GM21576 (cell line): ENCODE measurements around the gene DOCK3.

Experiments used
- ATAC-seq: cut with Tn5 transposase; IDR thresholded peaks from one replicate; pipeline ENCODE4 v1.9.1; 2021; ENCODE audit warnings: mild to moderate bottlenecking, moderate library complexity; ENCODE audit not compliant: unreplicated experiment

DOCK3 gene, protein sequence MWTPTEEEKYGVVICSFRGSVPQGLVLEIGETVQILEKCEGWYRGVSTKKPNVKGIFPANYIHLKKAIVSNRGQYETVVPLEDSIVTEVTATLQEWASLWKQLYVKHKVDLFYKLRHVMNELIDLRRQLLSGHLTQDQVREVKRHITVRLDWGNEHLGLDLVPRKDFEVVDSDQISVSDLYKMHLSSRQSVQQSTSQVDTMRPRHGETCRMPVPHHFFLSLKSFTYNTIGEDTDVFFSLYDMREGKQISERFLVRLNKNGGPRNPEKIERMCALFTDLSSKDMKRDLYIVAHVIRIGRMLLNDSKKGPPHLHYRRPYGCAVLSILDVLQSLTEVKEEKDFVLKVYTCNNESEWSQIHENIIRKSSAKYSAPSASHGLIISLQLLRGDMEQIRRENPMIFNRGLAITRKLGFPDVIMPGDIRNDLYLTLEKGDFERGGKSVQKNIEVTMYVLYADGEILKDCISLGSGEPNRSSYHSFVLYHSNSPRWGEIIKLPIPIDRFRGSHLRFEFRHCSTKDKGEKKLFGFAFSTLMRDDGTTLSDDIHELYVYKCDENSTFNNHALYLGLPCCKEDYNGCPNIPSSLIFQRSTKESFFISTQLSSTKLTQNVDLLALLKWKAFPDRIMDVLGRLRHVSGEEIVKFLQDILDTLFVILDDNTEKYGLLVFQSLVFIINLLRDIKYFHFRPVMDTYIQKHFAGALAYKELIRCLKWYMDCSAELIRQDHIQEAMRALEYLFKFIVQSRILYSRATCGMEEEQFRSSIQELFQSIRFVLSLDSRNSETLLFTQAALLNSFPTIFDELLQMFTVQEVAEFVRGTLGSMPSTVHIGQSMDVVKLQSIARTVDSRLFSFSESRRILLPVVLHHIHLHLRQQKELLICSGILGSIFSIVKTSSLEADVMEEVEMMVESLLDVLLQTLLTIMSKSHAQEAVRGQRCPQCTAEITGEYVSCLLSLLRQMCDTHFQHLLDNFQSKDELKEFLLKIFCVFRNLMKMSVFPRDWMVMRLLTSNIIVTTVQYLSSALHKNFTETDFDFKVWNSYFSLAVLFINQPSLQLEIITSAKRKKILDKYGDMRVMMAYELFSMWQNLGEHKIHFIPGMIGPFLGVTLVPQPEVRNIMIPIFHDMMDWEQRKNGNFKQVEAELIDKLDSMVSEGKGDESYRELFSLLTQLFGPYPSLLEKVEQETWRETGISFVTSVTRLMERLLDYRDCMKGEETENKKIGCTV (N-terminal part only)

DNA sequence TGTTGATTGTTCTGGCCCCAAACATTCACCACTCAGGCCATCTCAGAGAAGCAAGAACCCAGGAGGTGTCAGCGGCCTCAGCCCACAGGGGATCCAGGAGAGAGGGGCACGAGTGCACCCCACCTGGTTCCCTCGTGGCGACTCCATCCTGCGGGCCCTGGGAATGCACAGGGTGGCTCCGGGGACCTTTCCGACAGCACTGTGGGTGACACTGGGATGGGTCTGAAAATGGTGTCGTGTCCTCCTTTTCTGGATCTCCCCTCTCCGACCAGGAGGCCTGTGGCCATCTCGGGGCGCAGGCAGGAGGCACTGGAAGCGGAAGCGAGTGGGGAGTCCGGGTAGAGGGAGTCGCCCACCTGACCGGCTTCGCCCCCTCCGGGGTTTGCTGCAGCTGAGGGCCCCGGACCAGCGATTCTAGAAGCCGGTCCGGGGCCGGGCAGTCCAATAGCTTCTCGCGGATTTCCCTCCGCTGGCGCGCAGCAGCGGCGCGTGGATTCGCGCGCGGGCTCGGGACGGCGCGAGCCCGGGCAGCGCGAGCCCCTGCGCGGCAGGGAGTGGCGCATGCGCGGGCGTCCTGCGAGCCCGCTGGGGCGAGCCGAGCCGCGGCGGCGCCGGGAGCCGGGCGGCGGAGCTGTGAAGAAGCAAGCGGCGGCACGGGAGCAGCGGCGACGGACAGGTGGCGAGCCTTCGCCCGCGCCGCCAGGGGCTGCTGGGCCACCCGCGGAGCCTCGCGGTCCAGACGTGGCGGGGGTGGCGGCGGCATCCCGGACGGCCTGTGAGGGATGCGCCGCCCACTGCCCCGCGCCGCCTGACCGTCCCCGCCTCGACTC lies at the start of gene DOCK3:
DOCK3 (plus strand) TSS at position 579 of the 830 bp plus-strand sequence. CDS start 337 bp downstream, outside the sequence.
- no peak for ATAC-seq

- ATAC-seq, result no peak
These were observed 49.2 kb upstream of the DOCK3 start for GRCh38 chr3:50625231-50626182.

DNA sequence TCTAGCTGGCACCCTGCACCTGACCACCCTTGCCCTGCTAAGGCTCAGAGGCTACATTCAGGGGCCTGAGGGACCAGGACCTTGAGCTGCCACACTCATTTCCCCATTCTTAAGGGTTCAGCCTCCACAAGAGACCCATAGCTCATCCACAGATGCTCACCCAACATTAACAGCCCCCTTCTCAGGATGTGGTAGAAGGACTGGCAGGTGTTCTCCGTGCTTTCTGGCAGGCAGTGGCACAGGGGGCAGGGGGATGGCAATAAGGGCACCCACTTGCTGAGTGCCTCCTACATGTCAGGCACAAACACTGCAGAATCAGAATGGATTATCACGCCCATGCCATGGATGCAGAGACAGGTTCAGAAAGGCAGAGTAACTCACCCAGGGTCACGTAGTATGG lies 48.3 kb upstream of the DOCK3 start:
- ATAC-seq, result no peak

DNA sequence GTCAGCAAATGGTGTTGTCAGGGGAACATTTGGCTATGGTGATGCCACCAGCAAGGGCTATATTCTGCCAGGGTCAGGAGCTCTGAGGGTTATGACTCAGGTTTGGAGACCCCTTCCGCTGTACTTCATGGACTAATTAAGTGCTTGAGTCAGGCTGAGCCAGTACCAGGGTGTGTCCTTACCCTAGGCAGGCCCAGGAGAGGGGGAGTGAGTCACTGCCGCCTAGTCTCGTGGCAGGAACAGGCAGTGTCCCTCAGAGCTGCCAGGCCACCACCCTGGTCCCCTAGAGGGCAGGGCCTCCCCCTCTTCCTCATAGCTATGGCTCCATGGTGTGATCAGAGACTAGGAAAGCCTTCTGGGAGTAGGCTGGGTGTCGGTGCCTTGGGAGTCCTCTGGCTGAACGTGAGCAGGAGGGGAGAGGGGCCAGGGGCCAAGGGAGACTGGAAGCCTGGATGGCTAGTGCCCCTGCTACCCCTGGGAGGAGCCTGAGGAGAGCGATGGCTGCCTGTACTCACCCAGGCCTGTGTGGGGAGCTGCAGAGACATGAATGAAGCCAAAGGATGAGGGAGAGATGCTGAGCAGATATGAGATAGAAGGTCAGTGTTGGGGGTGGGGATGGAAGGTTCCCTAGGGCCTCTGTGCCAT lies 47.2 kb upstream of the DOCK3 start:
- no peak for ATAC-seq

DNA sequence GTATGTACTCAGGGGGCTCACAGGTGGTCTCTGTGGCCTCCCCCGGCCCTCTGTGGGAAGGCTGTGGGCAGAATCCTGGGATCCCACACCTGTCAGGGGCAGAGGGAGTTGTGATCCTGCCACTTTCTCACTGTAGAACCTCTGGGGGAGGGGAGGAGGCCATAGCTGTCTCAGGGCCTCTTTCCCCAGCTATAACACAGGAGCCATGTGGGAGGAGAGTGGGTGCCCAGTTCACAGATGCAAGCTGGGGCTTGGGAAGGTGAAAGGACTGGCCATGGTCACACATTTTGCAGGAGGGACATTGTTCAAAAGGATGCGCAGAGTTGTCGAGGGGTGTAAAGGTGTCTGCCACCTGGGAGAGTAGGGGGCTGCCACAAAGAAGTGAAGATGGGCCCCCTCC lies 46.1 kb upstream of the DOCK3 start:
- no peak for ATAC-seq

DNA sequence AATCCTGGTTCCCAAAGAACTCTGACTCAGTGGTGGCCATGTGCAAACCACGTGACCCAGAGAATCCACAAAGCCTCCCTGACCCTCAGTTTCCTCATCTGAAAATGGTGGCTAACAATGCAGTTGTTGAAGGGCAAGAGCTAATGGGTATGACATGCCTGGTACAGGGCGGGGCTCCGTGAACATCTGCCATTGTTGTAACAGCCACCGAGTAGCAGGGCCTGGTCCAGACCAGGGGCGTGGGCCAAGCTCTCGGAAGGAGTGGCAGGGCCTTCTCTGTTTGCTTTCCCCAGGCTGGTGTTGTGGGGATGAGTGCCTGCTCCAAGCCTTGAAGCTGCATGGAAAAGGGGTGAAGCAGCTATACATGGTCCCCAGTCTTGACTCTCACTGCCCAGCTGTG lies 44.3 kb upstream of the DOCK3 start:
- no peak for ATAC-seq

- no peak for ATAC-seq
These were observed 43.9 kb upstream of the DOCK3 start for GRCh38 chr3:50630877-50631276.

- ATAC-seq, result no peak
These were observed 42.3 kb upstream of the DOCK3 start for GRCh38 chr3:50632450-50632849.

GRCh38 chr3:50633230-50633790 lies 41.4 kb upstream of the DOCK3 start:
- ATAC-seq, result no peak

GRCh38 chr3:50635066-50635465 lies 39.7 kb upstream of the DOCK3 start:
- ATAC-seq, result no peak

GRCh38 chr3:50637011-50637410 lies 37.7 kb upstream of the DOCK3 start:
- no peak for ATAC-seq

GRCh38 chr3:50637945-50638344 lies 36.8 kb upstream of the DOCK3 start:
- no peak for ATAC-seq

GRCh38 chr3:50639055-50639494 lies 35.7 kb upstream of the DOCK3 start:
- ATAC-seq, result no peak

DNA sequence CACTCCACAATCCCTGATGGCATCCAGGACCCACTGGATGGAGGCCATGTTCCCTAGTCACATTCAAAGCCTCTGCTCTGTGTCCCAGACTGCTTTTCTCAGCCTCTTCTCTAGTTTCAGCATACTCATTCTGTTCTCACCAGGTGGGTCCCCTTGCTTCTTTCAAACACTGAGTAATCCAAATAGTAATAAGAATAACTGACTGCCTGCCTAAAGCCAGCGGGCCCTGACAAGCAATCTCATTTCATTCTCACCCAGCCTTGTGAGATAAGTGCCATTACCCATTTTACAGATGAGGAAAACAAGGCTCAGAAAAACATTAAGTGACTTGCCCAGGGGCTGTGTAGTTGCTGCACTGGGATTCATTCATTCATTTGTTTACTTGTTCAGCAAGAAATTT lies 32.3 kb upstream of the DOCK3 start:
- no peak for ATAC-seq

DNA sequence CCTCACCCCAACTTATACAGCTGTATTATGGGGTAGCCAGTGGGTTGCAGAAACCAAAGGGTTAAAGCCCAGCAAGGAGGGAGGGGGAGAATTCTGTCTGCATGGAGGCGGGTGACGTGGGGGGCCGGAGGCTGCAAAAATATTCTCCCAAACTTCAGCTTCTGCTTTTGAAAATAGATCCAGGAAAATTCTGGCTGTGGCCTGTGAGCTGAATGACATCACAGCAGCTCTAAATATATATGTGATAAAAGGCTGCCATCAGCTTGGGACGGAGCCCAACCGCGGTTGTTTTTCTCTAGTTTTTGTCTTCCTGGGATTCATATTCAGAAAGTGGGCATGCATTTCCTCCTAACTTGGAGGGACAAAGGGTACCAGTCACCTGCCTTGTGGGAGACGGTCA lies 30.2 kb upstream of the DOCK3 start:
- no peak for ATAC-seq

GRCh38 chr3:50645378-50645777 lies 29.3 kb upstream of the DOCK3 start:
- no peak for ATAC-seq

DNA sequence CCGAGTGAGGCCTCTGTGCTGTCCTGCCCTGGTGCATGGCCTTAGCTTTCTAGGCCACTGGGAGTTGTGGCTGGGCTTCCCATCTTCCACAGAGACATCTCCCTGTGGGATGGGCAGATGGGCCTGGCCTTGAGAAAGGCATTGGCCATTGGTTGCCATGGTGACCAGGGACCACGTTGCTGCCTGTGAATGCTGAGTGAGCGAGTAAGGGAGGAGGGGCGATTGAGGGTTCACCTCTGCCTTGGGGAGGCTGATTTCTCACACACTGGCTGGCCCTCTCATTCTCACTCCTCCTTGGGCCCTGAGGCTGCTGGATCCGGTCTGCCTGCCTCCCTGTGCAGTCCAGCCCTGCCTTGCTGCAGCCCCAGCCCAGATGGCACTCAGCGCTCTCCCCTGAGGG lies 26.4 kb upstream of the DOCK3 start:
- no peak for ATAC-seq

DNA sequence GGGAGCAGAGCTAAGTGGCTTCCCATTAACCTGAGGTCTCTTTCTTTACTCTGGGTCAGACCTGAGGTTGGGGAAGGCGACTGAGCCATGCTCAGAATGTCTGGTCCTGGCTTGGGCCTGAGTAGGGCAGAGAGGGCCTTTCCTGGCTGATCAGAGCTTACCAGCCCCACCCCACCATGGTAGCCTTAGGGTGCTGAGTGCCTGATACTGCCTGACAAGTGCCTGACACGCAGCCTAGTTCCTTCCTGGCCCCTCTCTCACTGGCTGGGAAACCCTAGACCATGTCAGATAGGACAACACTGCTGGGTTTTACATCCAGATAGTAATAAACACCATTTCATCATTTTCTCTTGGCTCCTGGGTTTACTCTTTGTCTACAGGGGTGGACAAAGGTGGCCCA lies 25.8 kb upstream of the DOCK3 start:
- no peak for ATAC-seq
